H1 (cell line): ENCODE data around the gene DOC2A. TPM values are rescaled to one million over a fixed set of nuclear protein-coding genes. Genes with fewer than 3 reads are reported as not detected.
A peak's percentile ranks its signal among the peaks of the same experiment; 100 is the strongest.

Experiments used
- NANOG ChIP-seq: IDR thresholded peaks from 2 replicates; pipeline ENCODE4 v1.6.1; 2011; ENCODE audit warnings: low read length, low read depth, mild to moderate bottlenecking, inconsistent platforms; ENCODE audit not compliant: insufficient read depth, poor library complexity, severe bottlenecking
- PHF8 ChIP-seq: fragments of 200-600 bp; sonication (generic); conservative IDR thresholded peaks from 2 replicates; pipeline ENCODE4 v1.7.1; 2012; ENCODE audit warnings: low read depth, mild to moderate bottlenecking, inconsistent platforms, low read length, moderate library complexity
- POLR2A ChIP-seq, 2 experiments: IDR thresholded peaks; 1 replicate in 1 of 2; 2 replicates in 1 of 2; pipeline ENCODE4 v1.6.1; 2011; ENCODE audit warnings: low read depth in 2 of 2, low read length in 2 of 2, mild to moderate bottlenecking in 2 of 2; ENCODE audit errors: control extremely low read depth in 1 of 2
- POLR2AphosphoS5 ChIP-seq: IDR thresholded peaks from 2 replicates; pipeline ENCODE4 v1.6.1; 2011; ENCODE audit warnings: low read depth, low read length
- SIN3A ChIP-seq, 2 experiments: IDR thresholded peaks in 1 of 2; conservative IDR thresholded peaks in 1 of 2; 2 replicates each; pipeline ENCODE4 v1.6.1; 2011 to 2012; ENCODE audit warnings: low read length in 2 of 2, improper control_type of control experiment in 1 of 2, low read depth in 1 of 2, mild to moderate bottlenecking in 1 of 2
- polyA plus RNA-seq, 7 experiments: library from polyadenylated mRNA; depleted of rRNA in 3 of 7; stranded (reverse) in 5 of 7; unstranded in 2 of 7; fragments of >200 nt in 5 of 7; fragments of 200-250 nt in 2 of 7; gene quantifications; 1 replicate in 5 of 7; 2 replicates in 1 of 7; 4 replicates in 1 of 7; pipeline versions ENCODE4 v1.2.1 to v1.2.3, GENCODE V29; 2011 to 2013; ENCODE audit warnings: missing spikeins in 2 of 7, mixed read lengths in 2 of 7
- total RNA-seq: library from RNA; stranded (reverse); fragmentation: NEBNext Ultra II Directional; extraction: Animal tissue kit (Norgen Biotek cat#: 25700); gene quantifications from 2 replicates; pipeline ENCODE4 v1.2.1, GENCODE V29; 2021

The DOC2A gene
- total and polyA plus RNA-seq, 2 of the 8 experiments (the other 6 are each of a cell fraction or from before 2014, with no cell fraction given), result 13.9 to 20.7 TPM

DNA sequence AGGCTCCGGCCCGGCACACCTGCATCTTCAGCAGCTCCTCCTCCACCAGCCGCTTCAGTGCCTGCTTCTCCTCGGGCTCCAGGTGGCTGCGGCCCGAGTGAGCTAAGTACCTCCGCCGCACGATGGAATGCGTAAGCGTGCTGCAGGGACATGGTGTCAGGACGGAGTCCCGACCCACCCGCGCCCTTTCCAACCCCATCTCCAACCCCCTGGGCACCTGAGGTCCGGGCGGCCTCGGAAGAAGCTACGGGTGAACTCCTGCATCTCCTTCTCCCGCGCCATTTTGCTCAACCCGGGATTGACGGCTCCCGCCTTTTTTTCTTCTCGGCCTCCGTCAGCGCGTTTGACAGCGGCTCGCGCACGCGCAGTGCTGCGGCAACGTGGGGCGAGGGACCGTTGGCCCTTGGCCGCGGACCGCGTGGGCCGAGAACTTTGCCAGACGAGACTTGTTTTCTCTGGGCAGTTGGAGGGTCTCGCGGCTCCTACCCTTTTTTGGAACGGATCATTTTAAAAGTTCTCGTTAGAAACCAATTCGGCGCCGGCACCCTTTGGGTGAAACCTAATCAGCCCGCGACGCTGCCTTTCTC, 15.4 kb downstream of the DOC2A start, which contains the start of gene HIRIP3 (continued):
- TF ChIP-seq SIN3A (conservative IDR thresholded peaks at IDR 0.05 in 1 of 2, IDR thresholded peaks at IDR 0.05 in 1 of 2; ENCODE audit: low read depth in 1 of 2, low read length in 2 of 2) (peak in 1 of 2 experiments; percentile 80; a peak in 3 of 4 replicates), NANOG (no peak), PHF8 (peak; percentile 71), POLR2AphosphoS5 (peak; percentile 79; the same call in 1 of the 2 replicates), POLR2A (IDR thresholded peaks at IDR 0.05; ENCODE audit: control extremely low read depth in 1 of 2, low read depth in 2 of 2, low read length in 2 of 2) (peak in 1 of 2 experiments; percentile 61; a peak in 1 of 3 replicates)
